Left hindlimb (tissue), 1 donor: ENCODE results near the gene CAV1.

ENCODE experiments used
- DNase-seq: peaks from one replicate; pipeline ENCODE4 v3.0.0-alpha.2; 2018

CAV1 gene

DNA sequence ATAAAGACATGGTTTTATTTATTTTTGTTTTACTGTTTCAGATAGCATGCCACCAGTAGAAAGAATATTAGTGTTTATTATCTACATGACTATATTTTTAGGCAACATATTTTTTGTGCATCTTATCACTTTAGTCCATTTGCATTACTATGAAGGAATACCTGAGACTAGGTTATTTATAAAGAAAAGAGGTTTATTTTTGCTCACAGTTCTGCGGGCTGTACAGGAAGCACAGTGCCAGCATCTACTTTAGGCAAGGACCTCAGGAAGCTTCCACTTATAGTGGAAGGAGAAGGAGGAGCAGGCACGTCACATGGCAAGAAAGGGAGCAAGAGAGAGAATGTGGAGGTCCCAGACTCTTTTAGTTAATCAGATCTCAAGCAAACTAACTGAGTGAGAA lies 19.6 kb upstream of the CAV1 start:
- DNase-seq, result no peak

DNA sequence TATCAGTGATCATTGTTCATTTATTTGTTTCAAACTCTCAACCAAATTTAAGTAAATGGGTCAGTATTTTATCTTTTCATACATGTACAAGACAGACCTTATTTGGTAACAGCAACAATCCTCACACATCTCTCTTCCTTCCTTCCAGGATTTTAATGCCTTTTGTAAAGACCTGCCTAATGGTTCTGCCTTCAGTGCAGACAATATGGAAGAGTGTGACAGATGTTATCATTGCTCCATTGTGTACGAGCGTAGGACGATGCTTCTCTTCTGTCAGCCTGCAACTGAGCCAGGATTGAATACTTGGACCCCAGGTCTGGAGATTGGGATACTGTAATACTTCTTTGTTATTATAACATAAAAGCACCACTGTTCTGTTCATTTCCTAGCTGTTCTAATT lies 19.0 kb upstream of the CAV1 start:
- DNase-seq, result no peak

DNA sequence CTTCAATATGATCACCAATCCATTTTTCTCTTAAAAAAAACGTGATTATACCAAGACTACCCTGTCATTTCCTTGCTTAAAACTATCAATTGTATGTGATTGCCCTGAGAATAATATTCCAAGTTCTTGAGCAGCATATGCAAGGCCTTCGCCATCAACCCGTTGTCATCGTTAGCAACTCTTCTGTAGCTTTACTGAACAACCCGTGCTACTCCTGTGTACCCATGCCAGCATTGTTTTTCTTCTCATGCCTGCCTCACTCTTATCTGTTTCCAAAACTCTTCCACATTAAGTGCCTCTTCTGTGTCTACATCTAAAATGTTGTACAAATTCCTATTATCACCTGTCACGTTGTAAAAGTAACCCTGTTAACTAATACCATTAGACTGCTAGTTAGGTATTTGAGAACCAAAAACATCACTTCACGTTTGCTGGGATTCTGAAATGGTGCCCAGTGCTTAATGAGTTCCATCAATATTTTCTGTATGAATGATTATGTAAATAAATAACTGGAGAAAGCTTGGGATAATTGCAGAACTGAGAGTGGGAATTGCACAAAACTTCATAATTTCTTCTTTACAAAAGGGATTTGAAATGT lies 14.8 kb upstream of the CAV1 start:
- DNase-seq, result no peak

DNA sequence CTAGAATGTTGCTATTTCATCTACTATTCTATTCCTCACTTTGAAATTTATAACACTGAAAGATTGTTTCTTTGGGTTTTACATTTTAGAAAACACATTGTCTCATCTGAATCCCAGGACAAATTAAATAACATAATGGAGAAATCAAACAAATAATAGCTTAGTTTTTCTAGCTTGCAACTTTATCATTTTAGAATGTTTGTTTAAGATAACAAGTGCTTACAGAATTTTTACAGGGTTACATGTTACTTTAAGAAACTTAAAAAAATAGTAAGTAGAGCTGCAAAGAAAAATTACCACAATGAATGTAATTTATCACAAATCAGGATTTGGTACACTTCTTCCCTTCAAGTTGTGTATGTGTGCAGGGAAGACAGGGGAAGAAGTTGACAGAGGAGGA lies 14.0 kb upstream of the CAV1 start:
- DNase-seq, result no peak

DNA sequence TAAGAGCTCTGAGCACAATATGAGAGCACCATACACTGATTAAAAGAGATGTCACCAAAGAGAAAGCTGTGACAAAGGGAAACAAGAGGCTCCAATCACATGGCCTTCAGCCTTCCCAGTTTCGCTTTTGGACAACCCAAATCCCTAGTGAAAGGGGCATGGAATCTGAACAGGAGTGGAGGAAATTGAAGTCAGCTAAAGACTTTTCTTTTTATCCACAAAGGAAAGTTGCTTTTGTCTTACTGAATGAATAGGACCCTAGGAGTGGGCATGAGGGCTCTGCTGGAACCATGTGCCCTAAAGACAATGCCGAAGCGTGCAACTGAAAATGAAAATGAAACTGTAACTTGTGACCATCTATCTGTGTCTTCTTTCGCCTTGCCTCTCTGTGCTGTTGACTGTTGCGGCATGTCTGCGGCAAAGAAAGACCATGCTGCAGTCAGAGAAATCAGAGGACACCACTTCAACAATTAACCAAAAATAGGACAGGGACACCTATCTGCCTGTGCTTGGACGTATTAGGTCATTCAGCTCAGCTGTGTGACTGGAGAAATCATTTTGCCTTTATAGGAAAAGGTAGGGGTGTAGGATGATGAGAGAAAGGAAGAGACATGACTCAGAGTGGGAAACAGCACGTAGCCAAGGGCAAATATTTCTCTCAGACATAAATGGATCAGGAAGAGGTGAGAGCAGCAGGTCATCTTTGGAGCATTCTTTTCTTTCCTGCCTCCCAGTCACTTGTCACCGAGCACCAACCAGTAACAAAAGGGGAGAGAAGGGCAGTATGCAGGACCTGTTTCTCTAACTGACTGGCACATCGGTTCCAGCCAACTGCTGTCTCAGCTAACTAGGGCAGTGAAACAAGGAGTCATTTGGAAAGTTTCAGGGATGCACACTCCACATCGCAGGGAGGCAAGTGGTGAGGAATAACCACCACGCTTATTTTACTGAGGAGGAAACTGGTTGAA lies 13.0 kb upstream of the CAV1 start:
- DNase-seq, result no peak

DNA sequence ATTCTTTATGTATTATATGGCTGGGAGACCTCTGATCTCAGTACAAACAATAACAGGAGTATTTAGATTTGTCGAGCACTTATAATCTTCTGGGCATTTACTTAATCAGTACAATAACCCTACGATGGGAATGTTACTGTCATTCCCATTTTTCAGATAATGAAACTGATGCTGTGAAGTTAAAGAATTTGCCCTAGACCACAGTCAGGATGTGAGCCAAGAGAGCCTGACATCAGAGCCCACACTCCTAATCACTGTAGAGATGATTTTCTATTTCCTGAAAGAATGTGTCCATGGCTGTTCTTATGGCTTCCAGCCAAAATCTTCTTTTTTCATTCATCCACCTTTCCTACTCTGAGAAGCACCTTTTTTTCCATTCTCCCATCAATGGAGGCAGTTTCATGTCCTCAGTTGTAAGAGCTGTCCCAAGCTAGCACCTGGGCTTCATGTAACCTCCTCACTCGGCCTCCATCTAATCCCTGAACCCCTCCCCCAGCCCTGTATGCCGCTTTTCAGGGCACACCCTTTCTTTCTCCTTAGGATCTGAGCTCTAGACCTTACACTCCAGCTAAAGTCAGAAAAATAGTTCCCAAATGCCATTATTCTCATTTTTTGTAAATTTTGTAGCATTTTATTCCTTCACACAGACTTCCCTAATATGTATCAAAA lies 12.2 kb upstream of the CAV1 start:
- no peak for DNase-seq

DNA sequence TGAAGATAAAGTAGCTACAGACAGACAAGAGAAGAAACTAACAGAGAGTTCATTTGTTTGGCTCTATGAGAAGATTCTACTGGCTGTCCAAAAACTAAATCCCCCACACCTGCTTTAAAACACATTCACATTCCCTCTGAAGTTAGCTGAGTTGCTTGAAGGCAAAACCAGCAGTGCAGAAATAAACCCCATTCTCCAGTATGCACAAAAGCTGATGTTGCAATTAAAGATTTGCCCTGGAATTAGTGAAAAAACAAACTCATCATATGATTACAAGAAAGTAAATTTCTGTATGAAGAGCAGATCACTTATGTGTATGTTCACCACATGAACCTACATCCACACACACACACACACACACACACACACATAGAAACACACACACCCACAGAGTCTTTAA lies 9.3 kb upstream of the CAV1 start:
- no peak for DNase-seq

DNA sequence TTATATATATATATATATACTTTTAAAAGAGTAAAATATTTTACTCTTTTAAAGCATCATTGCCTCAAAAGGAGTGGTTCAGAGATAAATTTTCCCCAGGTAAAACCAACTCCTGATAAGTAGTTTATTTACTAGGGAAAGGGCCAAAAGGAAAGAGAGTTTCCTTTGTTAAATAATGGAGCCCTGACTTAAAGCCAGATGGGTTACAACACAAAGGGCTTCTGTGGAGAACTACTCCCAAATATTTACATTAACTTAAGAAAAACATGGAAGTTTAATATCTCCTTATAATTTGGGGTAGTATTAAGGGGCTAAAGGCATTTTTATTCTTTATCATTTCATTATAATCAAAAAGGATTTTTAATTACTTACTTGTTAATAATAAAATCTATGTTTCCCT lies 8.5 kb upstream of the CAV1 start:
- no peak for DNase-seq

DNA sequence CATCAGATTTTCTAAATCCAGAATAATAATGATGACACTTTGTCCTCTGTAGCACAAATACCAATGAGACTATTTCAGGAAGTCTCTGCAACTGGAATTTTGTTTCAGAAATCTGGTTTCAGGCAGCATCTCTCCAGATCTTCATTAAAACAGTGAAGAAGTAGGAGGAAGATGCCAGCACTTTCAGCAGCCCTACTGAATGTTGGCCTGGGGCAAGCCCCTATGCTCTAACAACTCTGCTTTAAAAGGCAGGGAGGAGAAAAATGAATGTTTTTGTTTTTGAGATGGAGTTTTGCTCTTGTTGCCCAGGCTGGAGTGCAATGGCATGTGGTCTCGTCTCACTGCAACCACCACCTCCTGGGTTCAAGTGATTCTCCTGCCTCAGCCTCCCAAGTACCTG lies 7.2 kb upstream of the CAV1 start:
- no peak for DNase-seq

DNA sequence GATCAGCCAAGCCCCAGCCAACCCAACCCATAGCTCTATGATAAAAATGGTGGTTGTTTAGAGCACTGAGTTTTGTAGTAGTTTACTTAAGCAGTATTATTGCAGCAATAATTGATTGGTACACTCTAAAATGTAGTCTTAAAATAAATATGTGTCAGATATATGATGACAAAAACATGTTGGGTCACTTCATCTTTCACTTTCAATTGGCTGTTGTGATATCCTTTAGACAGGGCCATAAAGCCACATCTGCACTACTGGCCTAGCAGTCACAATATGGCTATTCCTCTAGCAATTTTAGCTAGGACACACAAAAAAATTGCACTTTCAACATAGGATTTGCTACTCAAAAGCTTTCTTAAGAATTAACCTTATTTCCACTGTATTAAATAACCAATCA lies 5.9 kb upstream of the CAV1 start:
- no peak for DNase-seq

DNA sequence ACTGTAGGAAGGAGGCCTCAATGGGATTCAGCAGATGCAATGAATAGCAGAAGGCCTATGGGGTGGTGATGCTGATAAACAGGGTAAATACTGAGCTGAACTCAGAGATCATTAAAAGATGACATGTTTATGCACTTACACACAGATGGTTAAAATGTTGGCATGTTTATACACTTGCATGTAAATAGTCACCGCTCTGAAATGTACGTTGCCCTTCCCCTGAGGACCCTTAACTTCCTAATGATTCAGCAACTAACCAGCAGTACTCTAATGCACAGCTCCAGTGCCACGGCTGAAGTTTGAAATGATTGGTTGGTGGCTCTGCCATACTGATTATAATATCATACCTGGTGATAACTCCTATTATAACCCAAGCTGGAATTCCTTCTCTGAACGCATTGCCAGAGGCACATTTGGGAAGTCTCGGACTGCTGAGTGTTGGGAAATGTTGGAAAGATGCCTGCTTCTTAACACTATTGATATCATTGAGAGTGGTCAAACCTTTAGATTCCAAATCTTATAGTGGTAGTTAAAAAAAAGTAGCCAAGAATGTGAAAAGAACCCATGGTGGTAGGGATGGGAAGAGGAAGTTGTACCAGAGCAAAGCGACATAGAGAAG lies 3.7 kb upstream of the CAV1 start:
- no peak for DNase-seq

DNA sequence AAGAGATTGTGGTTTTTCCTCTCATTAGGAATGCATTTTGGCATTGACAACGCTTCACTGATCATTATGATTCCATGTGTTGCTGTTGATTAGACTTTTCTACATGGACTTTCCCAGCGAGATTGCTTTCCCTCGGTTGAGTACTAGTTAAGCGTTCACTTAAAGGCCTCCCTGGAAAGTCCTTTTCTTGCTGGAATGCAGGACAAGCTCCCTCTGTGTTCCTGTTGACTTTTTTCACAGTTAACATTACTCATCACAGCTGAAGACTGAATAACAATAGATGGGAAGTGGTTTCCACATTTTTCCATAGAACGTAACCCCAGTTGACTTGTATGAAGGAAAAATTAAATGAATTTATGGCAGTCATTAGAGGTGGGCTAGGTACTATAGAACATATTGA lies 2.6 kb upstream of the CAV1 start:
- no peak for DNase-seq

DNA sequence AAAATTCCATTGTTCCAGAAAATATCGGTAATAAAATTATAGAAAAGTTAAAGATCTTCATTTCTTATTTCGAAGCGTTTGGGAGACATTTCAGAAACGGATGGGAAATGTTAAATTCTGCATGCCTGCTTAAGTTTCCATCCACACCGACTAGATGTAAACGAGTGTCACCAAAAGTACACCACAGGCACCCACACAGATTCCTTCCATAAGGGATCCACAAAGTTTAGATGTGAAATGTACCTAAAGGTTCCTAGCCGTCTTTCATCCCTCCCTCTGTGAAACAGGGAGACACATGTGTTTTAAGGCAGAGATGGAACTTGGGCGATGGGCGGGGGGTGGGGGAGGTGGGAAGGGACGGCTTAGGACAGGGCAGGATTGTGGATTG lies 621 bp upstream of the CAV1 start:
- DNase-seq, result no peak

DNA sequence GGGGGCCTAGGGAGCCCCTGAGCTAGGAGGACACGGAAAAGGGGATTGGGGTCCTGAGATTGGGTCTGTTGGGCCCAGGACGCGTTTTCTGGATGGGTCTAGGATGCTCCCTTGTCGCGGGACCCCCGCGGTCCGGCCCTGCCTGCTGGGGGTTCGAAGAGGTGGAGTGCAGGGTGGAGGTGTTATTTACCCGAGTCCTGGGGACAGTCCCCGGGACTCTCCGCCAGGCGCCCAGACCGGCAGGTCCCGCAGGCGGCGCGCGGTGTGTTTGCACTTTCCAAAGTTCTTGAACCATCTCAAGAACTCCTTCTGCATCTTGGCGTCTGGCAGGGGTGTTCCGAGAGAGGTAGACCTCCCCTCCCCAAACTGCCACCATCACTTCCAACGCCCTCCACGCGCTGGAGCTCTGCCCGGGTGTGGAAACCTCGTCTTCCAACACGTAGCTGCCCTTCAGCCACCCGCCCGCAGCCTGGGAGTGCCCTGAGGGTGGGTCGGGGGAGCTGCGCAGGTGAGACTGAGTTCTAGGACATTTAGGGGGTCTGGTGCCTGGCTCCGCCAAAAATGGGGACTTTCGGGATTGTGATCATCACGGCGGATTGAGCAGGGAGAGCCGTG lies 569 bp downstream of the CAV1 start:
- peak; percentile 47 for DNase-seq

DNA sequence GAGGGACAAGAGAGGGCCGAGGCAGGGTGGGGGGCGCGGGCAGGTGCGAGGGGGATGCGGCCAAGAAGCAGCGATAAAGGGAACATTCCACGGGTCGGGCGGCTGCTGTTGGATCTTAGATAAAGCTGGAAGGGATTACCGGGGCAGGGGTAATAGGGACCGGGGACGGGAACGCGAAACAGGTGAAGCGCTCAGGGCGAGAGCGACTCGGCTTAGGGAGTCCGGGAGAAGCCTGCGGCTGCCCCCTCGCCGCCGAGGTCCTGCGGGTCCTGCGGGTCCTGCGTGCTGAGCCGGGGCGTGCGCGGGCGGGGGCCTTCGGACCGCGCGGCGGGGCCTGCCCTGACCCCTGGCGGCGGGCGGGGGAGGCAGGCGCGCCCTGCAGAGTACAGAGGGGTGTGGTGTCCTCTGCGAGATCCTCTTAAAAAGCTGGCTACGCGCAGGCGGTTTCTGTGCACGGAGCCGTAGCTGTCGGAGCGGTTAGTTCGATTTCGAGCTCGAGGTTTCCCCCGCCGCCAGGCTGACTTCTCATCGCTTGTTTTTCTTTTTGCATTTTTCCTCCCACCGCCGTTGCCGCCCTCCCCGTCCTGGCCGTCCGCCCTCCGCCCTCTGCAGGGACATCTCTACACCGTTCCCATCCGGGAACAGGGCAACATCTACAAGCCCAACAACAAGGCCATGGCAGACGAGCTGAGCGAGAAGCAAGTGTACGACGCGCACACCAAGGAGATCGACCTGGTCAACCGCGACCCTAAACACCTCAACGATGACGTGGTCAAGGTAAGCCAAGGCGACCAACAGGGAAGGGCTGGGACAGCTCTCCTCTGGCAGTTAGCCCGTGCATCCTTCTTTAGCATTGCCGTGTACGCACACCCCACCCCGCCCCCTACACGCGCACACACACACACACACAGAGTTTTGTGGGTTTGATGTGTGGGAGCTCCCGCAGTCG lies 1.4 kb downstream of the CAV1 start:
- DNase-seq, result peak; percentile 82

DNA sequence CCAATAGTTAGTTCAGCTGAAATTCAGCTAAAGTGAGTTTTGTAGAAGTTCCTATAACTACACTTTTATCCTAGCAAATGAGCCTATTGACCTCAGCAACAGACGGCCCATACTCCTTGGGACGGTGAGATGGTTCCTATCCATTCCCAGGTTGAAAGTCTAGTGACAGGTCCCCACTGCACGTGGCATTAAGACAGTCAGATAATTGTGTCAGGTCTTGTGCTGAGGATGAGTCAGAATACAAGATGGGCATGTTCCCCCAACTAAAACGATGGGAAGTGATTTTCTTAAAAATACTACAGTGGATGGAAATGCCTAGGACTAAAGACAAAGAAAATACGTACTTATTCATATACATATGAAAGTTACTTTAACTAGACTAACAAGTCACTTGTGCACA lies 2.1 kb downstream of the CAV1 start:
- no peak for DNase-seq

DNA sequence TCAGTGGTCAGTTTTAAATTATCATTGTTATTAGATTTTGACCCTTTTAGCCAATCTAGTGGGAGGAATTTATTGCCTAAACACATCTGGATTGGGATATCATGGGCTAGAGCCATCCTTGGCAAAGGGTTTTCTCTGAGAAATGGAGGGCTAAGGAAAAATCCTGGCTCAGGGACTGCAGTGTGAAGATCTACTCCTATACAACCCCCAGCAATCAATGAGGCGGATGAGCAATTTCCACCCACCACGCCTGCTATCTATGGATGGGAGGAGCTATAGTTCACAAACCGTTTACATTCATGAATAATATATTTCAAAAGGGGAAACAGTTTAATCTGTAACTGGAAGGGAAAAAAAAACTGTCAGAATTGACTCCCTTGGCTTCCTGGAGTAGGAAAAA lies 2.7 kb downstream of the CAV1 start:
- no peak for DNase-seq

DNA sequence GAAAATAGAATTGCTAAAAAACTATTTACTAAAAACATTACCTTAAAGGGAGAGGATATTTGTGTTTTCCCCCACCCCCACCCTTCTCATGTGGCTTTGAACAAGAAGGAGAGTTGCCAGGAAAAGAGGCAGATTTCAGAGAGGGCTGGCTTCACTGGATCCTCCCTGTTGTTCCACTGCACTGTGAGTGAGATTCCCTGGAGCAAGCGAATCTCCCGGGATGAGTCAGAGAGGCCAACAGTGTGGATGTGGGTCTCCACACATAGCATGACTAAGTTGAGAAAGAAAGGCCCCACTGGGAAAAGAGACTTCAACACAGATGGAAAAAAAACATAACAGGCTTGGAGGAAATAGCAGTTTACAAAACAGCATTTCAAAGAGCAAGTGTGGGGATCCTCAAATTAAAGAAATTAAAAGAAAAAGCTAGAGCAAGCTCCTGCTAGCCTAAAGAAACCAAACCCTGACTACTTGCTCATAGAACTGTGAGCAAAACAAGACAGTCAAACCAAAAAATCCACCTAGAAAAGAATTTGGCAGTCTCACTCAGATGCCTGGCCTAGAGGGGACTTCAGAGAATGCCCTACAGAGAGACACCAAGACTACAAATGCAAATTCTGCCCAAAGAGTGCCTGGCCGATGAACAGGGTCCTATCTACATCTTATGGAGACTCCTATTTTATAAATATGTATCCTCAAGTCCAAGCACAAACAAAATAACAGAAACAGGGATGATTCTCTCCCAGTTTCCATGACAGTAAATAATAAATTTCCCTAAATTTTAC lies 3.4 kb downstream of the CAV1 start:
- DNase-seq, result peak; percentile 42

DNA sequence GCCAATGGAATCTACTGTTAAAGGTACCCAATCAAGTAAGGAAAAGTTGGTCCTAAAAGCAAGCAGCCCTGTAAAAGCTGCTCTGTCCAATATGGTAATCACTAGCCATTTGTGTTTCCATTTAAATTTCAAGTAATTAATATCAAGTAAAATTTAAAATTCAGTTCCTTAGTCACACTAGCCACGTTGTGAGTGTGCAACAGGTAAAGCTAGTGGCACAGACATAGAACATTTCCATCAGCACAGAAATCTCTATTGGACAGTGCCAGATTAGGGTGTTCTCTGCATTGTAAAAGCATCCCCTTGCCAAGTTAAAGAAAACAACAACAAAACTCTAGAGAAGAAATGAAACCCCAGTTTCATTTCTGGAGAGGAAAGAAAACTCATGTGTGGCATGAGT lies 4.4 kb downstream of the CAV1 start:
- no peak for DNase-seq

DNA sequence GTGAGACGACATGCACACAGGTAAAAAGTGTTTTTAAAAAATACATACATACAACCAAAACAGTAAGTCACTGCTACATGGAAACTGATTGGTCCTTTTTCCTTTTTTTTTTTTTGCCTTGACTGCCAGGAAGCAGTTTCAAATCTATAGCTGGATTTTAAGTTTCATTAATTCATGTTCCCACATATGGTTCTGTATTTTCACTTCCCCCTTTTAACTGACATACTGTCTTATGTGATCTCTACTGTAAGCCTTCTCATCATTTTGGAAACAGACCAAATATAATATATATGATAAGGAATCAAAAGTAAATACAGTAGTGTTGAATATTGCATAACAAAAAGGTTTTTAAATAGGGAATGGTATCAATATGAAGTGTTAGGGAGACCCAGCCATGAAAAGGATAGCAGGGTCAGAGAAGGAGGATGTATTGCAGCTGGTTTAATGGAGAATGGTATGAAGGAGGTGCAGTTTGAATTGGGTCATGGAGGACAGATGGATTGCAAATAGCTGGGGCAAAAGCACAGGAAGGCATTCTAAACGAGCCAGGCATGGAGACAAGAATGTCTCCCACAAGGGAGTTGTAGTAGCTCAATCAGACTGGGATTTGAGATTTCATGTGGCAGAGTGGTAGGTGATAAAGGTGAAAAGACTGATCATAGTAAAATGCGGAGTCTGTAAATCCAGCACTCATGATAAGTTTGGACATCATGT lies 5.4 kb downstream of the CAV1 start:
- DNase-seq, result no peak
